HG03439 (cell line): ENCODE measurements around the gene SMNDC1.
"Not testable (repeated sequence)": the region's sequence is repeated elsewhere in the genome, so short reads cannot be mapped to it uniquely, and the experiment has no call there.

Experiments used
- ATAC-seq: cut with Tn5 transposase; IDR thresholded peaks from one replicate; pipeline ENCODE4 v1.9.1; 2021; ENCODE audit warnings: mild to moderate bottlenecking, moderate library complexity; ENCODE audit not compliant: unreplicated experiment

Gene SMNDC1

DNA sequence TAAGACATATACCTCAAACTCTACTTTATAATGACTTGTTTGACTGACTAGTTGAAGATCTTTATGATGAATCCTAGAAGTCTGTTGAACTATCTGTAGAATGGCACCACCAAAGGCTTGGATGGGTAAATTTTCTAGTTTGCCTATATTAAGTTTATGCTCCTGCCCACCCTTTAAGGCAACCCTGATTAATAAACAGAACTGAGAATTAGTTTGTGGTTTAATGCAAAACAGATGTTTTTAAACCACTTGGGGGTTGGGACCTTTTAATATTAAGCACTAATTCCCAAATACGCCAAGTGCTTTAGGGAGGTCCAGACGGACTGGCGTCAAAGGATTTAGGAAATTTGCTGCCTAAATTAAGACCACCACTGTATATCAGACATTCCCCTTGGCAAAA lies 20.5 kb downstream of the SMNDC1 start:
- ATAC-seq = no peak

DNA sequence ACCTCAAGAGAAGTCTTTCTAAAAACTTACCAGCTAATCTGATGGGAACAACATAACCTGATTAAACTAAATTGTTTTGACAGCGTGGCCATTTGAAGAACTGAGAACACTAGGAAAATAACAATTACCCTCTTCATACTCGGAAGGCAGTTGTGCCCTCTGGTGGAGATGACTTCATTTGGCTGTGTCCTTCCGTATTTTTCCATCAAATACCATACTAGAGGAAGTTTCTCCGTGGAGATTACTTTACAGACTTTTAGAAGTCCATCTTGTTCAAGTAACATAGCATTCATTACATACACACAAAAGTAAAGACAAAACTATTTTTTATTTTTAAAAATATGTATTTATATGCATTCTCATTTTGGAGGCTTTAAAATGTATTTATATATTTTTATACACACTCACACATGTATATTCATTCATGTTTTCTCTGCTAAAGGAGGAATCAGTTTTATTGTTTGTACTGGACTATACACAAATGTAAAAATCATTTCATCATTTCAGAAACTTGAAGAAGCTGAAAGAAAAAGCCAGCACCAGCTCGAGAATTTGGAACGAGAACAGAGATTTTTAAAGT lies 25.2 kb downstream of the SMNDC1 start:
- ATAC-seq = no peak

DNA sequence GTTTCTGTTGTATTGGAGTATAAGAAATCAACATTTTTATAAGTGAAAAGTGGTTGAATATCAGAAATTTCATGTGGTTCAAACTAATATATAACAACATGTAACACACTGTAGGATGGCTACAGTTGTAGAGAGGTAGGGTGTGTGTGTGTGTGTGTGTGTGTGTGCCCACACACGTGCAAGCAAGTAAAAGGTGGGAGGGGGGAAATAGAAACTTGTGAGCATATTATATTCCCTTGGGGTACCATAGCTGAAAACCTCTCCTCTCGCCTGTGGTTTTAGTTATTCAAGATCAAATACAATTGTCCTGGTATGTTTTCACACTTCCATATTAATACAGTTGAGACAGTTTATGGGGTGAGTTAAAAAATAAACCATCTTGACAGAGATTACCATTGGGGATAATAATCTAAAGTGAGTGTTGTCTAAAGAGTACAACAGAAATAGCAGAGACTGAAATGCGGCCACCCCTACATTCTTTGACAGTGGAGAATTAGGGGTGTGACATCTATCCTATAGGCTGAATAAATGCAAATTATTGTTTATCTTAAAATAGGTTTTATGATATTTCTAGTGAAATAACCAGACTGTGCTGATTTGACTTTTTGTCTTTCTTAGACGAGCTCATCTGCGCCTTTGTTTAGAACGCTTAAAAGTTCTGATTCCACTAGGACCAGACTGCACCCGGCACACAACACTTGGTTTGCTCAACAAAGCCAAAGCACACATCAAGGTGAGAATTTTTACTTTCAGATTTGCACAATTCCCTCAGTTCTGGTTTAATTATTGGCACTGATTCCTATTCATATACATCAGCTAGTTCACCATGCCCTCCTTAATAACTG lies 25.9 kb downstream of the SMNDC1 start:
- no peak for ATAC-seq

DNA sequence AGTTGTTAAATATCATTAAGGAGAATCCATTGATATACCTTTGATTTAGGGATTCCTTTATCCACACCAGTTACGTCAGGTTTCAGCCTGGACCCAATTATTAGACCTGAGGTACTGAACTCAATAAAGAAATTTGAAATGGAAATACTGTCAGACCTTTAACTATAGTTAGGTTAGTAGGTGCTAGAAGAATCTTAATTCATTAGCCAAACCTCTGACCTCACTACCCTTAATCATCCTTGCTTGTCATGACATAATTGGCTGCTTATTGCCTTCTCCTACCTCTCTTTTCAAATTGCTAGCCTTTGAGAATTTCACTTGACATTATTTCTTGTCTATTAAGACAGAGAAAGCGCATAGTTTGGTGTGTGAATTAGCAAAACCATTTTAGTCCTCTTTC lies 27.1 kb downstream of the SMNDC1 start:
- no peak for ATAC-seq

DNA sequence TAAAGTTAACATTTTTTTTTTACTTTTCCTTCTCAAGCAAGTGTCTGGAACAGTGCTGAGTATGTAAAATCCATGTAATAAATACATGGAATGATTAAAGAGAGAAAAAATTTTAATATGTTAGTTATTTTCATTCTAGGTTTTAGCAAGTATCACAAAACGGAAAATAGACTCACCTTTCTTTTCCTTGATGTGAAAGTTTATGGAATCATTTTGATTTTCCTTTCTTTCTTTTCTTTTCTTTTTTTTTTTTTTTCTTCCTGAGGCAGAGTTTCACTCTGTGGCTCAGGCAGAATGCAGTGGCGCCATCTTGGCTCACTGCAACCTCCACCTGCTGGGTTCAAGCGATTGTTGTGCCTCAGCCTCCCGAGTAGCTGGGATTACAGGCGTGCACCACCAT lies 28.1 kb downstream of the SMNDC1 start:
- ATAC-seq = no peak

DNA sequence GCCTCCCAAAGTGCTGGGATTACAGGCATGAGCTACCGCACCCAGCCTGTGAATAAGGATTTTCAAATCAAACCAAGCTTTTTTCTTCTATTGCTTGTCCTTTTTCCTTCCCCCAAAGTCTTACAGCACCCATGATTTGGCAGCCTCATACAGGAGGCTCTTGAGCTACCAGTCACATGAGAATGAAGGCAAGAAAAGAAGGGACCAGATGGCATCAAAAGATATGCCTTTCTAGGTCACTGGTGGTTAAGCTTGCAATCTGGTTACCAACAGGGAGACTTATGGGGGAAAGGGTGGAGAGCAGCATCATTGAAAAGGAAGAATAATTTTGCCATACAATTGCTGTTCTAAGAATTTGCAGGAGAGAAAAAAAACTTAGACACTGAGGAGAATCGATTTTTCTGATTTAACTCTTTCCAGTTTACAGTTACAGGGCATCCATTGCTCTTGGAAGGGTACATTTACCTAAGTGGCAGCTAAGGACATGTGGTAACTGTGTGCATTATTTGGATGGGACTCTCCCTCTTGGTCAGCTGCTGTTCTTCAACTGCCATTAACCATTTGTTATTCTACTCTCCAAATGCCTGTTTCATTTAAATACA lies 29.5 kb downstream of the SMNDC1 start:
- no peak for ATAC-seq

DNA sequence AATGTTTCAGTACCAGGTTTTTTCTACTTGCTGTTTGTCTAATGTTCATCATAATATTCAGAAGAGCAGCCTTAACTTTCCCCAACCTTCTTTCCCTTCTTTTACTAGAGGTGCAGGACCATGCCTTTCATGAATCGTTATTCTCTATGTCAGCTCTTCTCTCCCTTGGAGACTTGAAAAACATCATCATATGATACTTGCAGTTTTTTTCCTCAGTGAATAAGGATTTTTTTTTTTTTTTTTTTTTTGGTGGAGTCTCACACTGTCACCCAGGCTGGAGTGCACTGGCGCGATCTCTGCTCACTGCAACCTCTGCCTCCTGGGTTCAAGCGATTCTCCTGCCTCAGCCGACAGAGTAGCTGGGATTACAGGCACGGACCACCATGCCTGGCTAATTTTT lies 30.1 kb downstream of the SMNDC1 start:
- no peak for ATAC-seq

DNA sequence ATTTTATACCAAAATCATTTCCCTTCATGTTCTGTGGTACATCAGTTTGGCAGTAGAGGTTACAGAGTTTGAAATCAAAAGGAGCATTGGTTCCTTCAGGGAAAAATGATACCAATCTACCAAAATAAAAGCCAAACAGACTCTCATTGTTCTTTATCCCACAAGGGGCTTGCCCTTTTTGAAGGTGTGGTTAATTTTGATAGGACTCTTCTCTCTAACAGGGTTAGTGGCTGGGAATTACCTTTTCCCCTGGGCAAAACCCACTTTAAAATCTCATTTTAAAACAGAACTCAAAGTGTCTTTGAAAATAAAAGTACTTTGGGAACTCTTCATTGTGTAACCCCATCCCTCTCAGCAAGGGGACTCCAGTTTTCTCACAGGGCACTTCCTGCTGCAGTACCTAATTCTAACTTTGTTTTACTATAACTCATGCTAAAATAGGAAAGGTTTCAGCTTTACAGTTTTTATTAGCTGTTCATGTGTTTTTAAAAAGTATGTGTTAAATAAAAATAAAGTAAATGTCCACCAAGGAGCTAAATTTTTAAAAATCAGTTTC lies 30.6 kb downstream of the SMNDC1 start:
- no peak for ATAC-seq

DNA sequence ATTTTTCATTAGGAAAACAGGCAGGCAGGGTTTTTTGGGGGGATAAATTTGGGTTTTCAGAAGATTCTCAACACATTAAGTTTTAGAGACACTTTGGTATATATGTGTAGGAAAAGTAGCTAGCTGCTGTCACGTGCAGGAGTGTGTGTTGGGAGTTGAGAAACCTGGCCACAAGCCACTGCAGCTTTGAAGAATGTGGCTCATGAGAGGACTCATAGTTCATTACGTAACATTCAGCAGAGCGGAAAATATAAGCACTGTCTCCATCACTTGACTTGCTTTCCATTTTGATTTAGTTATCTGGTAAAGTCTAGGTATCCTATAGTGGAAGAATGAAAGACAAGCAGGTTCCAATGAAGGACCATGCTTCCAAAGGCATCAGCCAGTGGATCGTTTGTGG lies 31.2 kb downstream of the SMNDC1 start:
- ATAC-seq = no peak

DNA sequence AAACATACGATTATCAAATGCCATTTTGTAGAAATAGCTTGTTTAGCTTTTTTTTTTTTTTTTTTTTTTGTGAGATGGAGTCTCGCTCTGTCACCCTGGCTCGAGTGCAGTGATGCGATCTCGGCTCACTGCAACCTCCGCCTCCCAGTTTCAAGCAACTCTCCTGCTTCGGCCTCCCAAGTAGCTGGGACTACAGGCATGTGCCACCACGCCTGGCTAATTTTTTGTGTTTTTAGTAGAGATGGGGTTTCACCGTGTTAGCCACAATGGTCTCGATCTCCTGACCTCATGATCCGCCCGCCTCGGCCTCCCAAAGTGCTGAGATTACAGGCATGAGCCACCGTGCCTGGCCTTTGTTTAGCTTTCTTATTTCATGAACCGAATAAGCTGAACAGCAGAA lies 31.7 kb downstream of the SMNDC1 start:
- ATAC-seq = not testable (repeated sequence)

DNA sequence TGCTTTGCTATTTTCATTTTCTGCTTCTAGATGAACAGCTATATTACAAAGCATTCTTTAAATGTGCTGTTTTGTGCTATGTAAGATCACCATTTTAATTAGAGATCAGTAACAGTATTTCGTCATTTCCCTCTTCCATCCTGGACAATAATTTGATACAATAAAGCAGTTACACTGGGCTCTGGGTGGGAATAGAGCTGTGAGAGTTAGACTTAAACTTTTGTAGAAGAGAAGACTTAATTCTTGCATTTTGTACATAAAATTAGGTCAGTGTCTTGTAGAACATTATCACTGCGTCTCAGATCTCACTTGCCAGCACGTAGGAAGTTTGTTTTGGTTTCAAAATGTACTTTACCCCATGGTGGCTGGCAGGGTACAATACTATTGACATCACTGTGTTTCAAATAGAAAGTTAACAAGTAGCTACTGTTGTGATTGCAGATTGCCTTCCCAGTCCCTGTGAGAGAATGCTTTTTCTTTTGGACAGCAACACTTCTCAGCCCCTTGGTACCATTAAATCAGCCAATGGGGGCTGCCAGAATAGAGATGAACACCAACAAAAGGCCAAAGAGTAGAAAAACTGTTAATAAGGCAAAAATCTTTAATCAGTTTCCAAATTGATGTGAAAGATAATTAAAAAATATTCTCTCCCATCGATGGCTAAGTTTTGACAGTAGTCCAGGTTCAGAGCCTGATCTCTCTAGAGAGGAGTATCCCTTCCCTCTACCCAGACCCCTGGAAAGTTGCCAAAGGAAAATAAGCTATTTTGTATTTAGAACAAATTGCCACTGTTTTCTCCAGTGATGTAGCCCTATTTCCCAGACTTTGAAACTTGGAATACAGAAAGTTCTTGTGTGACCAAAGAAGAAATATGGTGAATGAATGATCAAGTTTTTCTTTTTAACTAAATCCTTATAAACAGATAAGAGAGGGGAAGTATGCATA lies 35.1 kb downstream of the SMNDC1 start:
- peak; percentile 51 for ATAC-seq

DNA sequence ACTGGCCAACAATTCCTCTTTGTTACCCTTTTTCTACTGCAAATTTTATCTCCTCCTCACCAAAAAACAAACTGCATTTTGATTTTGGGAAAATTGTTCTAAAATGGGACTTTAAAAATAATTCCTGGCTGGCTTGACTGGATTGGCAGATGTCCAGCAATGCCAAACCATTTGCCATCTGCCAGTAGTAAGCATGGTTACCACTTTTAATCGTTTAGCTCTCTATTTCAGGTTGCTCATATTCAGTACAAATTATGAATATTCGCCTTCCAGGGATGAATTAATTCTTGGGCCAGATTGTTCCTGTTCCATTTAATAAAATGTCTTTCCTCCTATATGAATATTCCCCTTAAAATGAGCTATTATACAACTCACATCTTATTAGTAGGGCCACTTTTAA lies 35.7 kb downstream of the SMNDC1 start:
- ATAC-seq = no peak

DNA sequence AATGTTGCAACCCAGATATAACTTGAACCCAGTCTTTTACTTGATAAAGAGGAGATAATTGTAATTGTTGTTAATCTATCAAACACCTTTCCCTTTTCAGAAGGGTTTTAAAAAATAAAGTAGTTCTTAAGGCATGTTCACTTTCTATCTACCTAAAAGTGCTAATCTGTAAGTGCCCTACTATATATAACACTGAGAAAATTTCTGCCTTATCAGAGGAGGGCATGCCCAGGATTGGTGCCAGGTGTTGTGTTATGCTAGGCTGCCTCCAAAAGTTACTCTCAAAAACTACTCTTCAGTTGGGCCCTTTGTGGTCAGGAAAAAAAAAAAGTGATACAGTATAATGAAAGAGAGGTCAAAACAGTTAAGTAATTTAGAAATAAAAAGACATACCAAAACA lies 36.3 kb downstream of the SMNDC1 start:
- no peak for ATAC-seq

DNA sequence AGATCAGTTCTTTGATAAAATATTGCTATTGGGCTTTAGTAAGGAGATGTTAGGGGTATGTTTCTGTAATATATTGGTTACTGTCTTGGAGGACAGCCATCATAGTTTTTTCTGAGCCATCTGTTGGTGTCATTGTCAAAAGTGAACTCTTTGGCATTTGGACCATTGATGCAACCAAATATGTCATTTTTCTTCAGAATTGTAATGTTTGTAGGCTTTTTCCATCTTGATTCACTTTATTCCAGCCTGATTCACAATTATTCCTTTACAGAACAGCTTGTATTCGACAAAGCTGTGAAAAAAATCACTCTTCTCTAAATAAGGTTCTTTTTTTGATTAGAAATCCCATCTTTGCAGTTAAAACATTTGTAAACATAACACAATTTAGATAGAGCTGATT lies 37.4 kb downstream of the SMNDC1 start:
- no peak for ATAC-seq

DNA sequence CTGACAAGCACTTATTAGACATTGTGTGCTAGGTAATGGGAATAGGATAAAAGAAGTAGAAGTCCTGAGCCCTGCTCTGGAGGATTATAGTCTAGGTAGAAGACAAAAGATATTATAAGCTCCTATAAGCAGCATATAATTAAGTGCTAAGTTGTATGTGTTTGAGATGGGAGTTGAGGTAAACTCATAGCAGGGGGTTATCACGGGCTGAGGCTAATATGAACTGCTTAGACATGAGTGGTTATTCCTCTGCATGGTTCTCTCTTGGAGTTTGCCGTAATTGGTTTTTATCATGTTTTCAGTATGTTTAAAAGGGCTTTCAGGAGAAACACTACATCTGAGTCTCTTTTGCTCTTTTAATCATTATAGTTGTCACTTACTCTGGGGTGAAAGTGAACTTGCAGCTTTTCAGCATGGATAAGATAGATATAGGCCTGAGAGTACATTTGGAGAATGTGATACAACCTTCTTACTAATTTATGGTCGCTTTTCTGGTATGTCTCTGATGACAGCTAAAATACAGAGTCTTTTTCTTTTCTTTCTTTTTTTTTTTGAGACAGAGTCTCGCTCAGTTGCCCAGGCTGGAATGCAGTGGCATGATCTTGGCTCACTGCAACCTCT lies 39.0 kb downstream of the SMNDC1 start:
- no peak for ATAC-seq

DNA sequence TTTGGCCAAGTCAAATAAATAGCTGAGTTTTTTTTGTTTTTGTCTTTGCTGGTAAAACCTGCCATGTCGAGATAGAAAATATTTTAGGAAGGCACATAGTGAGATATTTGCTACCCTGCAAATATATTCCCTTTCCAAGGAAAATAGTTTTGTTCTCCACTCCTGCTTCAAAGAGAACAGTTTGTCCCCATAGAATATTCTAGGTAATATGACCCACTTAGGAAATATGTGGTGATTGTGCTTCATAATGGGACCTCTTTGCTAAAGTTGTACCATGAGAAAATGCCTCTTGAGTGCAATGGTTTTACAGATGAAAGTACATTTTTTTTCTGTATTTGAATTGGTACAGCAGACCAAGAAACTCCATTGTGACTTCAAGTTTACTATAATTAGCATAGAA lies 41.6 kb downstream of the SMNDC1 start:
- ATAC-seq = no peak

DNA sequence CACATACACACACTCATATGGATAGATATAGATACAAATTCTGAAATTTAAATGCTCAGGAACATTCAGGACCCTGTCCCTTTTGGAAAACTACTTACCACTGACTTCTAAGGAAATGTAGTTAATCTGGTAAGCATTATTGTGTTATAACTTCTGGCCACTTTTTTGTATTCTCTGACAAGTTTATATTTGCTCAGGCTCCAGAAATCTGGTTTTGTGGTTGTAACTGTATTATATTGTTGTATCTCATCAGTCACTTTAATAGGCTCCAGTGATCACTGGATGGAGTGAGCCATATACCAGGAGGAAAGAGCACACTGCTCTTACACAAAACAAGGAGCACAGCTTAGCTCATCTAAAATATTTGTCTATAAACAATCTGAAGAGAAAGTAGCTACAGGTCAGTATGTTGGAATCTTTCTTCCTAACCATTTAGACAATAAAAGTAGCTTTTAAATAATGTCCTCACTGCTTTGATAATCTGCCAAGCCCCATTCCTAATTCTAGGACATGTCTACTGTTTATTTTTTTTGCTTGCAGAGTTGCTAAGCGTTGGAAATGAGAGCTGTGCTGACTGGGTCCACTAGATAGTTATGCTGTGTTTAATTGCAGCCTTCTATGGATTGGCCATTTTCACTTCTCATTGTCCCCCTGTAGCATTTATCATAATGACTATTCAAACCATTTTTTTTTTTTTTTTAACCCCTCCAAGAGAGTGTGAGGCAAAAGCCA lies 43.8 kb downstream of the SMNDC1 start:
- no peak for ATAC-seq

DNA sequence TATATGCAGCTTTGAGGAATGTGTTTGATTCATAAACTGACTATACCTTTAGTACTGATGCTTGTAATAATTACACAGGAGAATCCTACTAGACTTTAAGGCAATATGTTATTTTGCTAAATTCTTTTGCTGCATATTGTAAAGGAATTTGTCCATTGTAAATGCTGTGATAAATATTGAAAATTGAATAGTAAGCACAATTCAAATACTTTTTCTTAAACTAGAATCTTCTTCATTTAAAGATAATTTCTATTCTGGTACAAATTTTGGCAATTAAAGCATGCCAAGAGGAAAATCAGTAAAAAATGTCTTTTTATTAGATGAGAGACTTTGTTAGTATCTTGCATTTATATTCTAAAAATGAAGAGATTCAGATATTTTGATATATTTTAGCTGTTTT lies 45.4 kb downstream of the SMNDC1 start:
- no peak for ATAC-seq

DNA sequence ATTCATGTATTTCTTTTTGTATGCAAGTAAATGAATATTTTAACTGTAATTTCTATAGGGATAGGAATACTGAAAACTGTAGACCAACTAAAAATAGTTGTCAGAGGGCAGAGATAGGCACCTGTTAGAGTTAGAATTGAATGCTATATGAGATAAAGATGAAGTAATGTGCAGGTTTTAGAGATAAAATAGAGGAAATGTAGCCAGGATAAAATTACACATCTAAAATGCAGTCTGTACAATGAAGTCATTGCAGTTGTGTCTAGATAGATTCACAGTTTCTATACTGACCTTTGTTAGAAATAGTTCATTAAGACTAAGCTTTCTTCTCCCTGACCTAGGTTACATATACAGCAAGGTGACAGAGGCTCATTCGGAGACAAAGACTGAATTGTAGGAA lies 46.2 kb downstream of the SMNDC1 start:
- ATAC-seq = no peak

DNA sequence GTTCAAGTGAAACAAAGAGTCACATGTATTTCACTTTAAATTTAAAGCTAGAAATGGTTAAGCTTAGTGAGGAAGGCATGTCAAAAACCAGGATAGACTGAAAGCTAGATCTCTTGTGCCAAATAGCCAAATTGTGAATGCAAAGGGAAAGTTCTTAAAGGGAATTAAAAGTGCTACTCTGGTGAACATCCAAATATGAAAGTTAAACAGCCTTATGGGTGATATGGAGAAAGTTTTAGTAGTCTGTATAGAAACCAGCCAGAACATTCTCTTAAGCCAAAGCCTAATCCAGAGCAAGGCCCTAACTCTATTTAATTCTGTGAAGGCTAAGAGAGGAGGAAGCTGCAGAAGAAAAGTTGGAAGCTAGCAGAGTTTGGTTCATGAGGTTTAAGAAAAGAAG lies 50.3 kb downstream of the SMNDC1 start:
- no peak for ATAC-seq
